Neural cell (in vitro differentiated cells): ENCODE results near the gene WNT16. TPM values are rescaled to one million over a fixed set of nuclear protein-coding genes. Genes with fewer than 3 reads are reported as not detected.

Source experiments
- H2AFZ ChIP-seq: fragments of 200-600, 300-800 bp; sonication (generic), shearing (Covaris generic); 2 replicates; pipeline ENCODE4 v1.6.0; 2014; ENCODE audit warnings: low read depth, mild to moderate bottlenecking, antibody characterized with exemption, low read length, moderate library complexity
- H3F3A ChIP-seq: fragments of 200-600 bp; shearing (Covaris generic); 2 replicates; pipeline ENCODE4 v1.6.1; 2016; ENCODE audit warnings: mild to moderate bottlenecking, moderate library complexity, mixed read lengths, antibody characterized with exemption, low read length; ENCODE audit not compliant: insufficient read depth, poor library complexity, severe bottlenecking
- H3K27ac ChIP-seq: fragments of 200-600, 300-800 bp; sonication (generic), shearing (Covaris generic); 2 replicates; pipeline ENCODE4 v1.5.1; 2014; ENCODE audit warnings: mild to moderate bottlenecking, low read length, moderate library complexity
- H3K27me3 ChIP-seq: fragments of 300-800, 200-600 bp; sonication (generic), shearing (Covaris generic); 2 replicates; pipeline ENCODE4 v1.6.0; 2014; ENCODE audit warnings: mild to moderate bottlenecking, low read depth, low read length, moderate library complexity; ENCODE audit not compliant: insufficient read depth
- H3K36me3 ChIP-seq: fragments of 300-800, 200-600 bp; sonication (generic), shearing (Covaris generic); 2 replicates; pipeline ENCODE4 v1.5.1; 2014; ENCODE audit warnings: mild to moderate bottlenecking, antibody characterized with exemption, low read length, moderate library complexity; ENCODE audit not compliant: insufficient read depth
- H3K4me2 ChIP-seq: fragments of 300-800, 200-600 bp; sonication (generic), shearing (Covaris generic); 2 replicates; pipeline ENCODE4 v1.6.0; 2014; ENCODE audit warnings: mild to moderate bottlenecking, low read length
- H3K4me3 ChIP-seq: fragments of 300-800, 200-600 bp; sonication (generic), shearing (Covaris generic); 2 replicates; pipeline ENCODE4 v1.5.1; 2014; ENCODE audit warnings: mild to moderate bottlenecking, low read length, moderate library complexity
- H3K79me2 ChIP-seq: fragments of 200-600 bp; shearing (Covaris generic); replicated peaks from 2 replicates; pipeline ENCODE4 v1.6.0; 2014; ENCODE audit warnings: mild to moderate bottlenecking, low read length, moderate library complexity; ENCODE audit not compliant: insufficient read depth
- H3K9ac ChIP-seq: fragments of 300-800, 200-600 bp; sonication (generic), shearing (Covaris generic); 2 replicates; pipeline ENCODE4 v1.6.1; 2016; ENCODE audit warnings: mild to moderate bottlenecking, low read length, mixed read lengths
- H3K9me2 ChIP-seq: fragments of 200-600 bp; shearing (Covaris generic); 2 replicates; pipeline ENCODE4 v1.6.1; 2016; ENCODE audit warnings: mild to moderate bottlenecking, low read length, mixed read lengths; ENCODE audit not compliant: insufficient read depth
- H3K9me3 ChIP-seq: fragments of 200-600, 300-800 bp; sonication (generic), shearing (Covaris generic); 2 replicates; pipeline ENCODE4 v1.6.1; 2016; ENCODE audit warnings: mild to moderate bottlenecking, mixed run types, low read length, moderate library complexity, mixed read lengths
- H4K20me1 ChIP-seq: fragments of 200-600 bp; shearing (Covaris generic); 2 replicates; pipeline ENCODE4 v1.6.1; 2016; ENCODE audit warnings: mild to moderate bottlenecking, mixed run types; ENCODE audit not compliant: insufficient read depth
- CTCF ChIP-seq: fragments of 450-650 bp; IDR thresholded peaks from 2 replicates; pipeline ENCODE4 v1.5.1; 2014; ENCODE audit warnings: antibody characterized with exemption, mild to moderate bottlenecking, moderate library complexity; ENCODE audit not compliant: poor library complexity, severe bottlenecking
- EP300 ChIP-seq: fragments of 450-650 bp; conservative IDR thresholded peaks from 2 replicates; pipeline ENCODE4 v1.6.1; 2014; ENCODE audit warnings: antibody characterized with exemption, mild to moderate bottlenecking, moderate library complexity; ENCODE audit not compliant: poor library complexity, severe bottlenecking
- EZH2 ChIP-seq: fragments of 200-600, 300-800 bp; shearing (Covaris generic), sonication (generic); IDR thresholded peaks from 2 replicates; pipeline ENCODE4 v1.6.1; 2014; ENCODE audit warnings: antibody characterized with exemption, low read length, borderline replicate concordance, mild to moderate bottlenecking; ENCODE audit not compliant: insufficient read depth, poor library complexity, severe bottlenecking
- MXI1 ChIP-seq: fragments of 450-650 bp; conservative IDR thresholded peaks from 2 replicates; pipeline ENCODE4 v1.6.1; 2014; ENCODE audit warnings: antibody characterized with exemption, mild to moderate bottlenecking; ENCODE audit not compliant: poor library complexity, severe bottlenecking
- POLR2AphosphoS5 ChIP-seq: IDR thresholded peaks from 2 replicates; pipeline ENCODE4 v1.6.1; 2012
- RAD21 ChIP-seq: fragments of 450-650 bp; conservative IDR thresholded peaks from 2 replicates; pipeline ENCODE4 v1.6.1; 2014; ENCODE audit warnings: antibody characterized with exemption, mild to moderate bottlenecking, moderate library complexity
- REST ChIP-seq: IDR thresholded peaks from 2 replicates; pipeline ENCODE4 v1.6.1; 2012; ENCODE audit warnings: borderline replicate concordance
- SMC3 ChIP-seq: fragments of 450-650 bp; conservative IDR thresholded peaks from 2 replicates; pipeline ENCODE4 v1.6.1; 2014; ENCODE audit warnings: antibody characterized with exemption, mild to moderate bottlenecking, moderate library complexity; ENCODE audit not compliant: poor library complexity
- TAF1 ChIP-seq: IDR thresholded peaks from 2 replicates; pipeline ENCODE4 v1.6.1; 2012; ENCODE audit warnings: low read depth
- polyA plus RNA-seq: library from polyadenylated mRNA; depleted of rRNA; stranded (reverse); fragments of >200 nt; gene quantifications from 2 replicates; pipeline ENCODE4 v1.2.3, GENCODE V29; 2014

WNT16 gene
- polyA plus RNA-seq, 1 donor from 2014 or later = not detected

DNA sequence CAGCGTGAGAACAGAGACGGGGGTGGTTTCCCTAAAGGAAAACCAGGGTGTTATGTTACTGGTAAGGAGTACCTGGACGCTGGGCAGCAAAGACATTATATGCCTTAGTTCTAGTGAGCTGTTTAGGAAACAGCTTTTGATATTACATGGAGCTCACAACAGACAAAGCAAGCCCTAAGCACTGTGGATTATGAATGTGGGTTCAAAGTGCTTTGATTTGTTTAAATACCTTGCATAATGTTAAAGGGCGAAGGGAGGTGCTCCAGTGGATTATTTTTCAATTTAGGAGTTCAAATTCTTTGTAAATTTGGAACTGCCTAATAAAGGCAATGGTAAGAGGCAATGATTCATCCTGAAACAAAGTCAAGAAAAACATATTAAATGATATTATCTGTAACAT lies 13.8 kb downstream of the WNT16 start:
- Histone ChIP-seq H3K4me2 (no peak overlapping the region), H2AFZ (no peak overlapping the region), H3K27ac (no peak overlapping the region), H3K27me3 (no peaks in the 10 kb centered on the region), H3K4me3 (no peak overlapping the region), H3K79me2 (no peaks in the 10 kb centered on the region), H3F3A (no peaks in the 10 kb centered on the region), H3K9me3 (no peaks in the 10 kb centered on the region), H4K20me1 (no peaks in the 10 kb centered on the region), H3K36me3 (no peaks in the 10 kb centered on the region), H3K9ac (no peak overlapping the region), H3K9me2 (no peaks in the 10 kb centered on the region)
- no peak for TF ChIP-seq CTCF
- TF ChIP-seq RAD21 = no peak
- no peak for TF ChIP-seq POLR2AphosphoS5
- TF ChIP-seq REST = no peak
- TF ChIP-seq EZH2 = no peak

DNA sequence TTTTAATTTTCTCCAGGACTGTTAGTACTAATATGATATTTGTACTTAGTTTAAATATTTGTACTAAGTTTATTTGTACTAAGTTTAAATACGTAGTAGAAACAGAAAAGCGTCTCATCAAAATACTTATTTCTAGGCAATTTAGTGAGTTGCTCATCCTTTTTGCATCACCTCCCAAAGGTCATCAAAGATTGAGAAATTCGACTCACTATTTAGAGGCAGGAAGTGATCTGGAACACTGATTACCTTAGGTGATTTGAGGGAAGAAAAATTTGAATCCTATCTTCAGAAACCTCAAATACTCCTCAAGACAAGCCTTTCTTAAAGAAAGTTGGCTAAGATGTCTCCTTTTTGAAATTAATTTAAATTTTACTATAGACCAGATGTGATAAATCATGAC lies 14.5 kb downstream of the WNT16 start:
- Histone ChIP-seq H3K27ac (no peak overlapping the region), H3K79me2 (no peaks in the 10 kb centered on the region), H3K9me3 (no peaks in the 10 kb centered on the region), H3K4me2 (no peak overlapping the region), H3K9ac (no peak overlapping the region), H3K27me3 (no peaks in the 10 kb centered on the region), H2AFZ (no peak overlapping the region), H4K20me1 (no peaks in the 10 kb centered on the region), H3K4me3 (no peak overlapping the region), H3K36me3 (no peaks in the 10 kb centered on the region), H3K9me2 (no peaks in the 10 kb centered on the region), H3F3A (no peaks in the 10 kb centered on the region)
- no peak for TF ChIP-seq POLR2AphosphoS5
- TF ChIP-seq MXI1 = no peak
- no peak for TF ChIP-seq REST
- no peak for TF ChIP-seq TAF1
- TF ChIP-seq CTCF = no peak
- no peak for TF ChIP-seq SMC3
- no peak for TF ChIP-seq RAD21
- no peak for TF ChIP-seq EP300
- no peak for TF ChIP-seq EZH2
